Measurements from ENCODE around the gene INHBB. TPM values are rescaled to one million over a fixed set of nuclear protein-coding genes. Genes with fewer than 3 reads are reported as not detected.

Gene INHBB
- total RNA-seq, 4 donors from 2014 or later: 0.31 to 8.4 (median 3.4) TPM

DNA sequence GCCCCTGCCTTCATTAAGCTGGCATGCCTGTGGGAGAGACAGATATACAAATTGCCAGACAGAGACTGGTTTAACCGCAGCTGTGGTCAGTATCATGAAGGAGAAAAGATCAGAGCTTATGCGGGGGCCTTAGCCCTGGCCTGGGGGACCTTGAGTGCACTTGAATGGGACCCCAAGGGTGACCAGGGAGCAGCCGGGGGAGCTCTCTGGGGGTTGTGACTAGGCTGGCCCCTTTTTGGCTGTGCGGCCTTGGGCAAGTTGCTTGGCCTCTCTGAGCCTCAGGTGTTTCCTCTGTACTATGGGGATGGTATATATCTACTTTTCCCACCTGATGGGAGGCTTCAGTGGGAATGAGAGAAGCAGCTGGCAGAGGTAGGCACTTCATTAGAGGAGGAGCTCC, 35.7 kb downstream of the INHBB start:
- no peaks in the 10 kb centered on the region for H3K4me1 ChIP-seq
- ATAC-seq: no peak
- no peak for TF ChIP-seq CTCF (IDR thresholded peaks at IDR 0.05)
- TF ChIP-seq EP300 (IDR thresholded peaks at IDR 0.05): no peak
- TF ChIP-seq POLR2AphosphoS5 (IDR thresholded peaks at IDR 0.05): no peak
- no peak for TF ChIP-seq POLR2A (IDR thresholded peaks at IDR 0.05)
- no peaks in the 10 kb centered on the region for H3K9me3 ChIP-seq
- WGBS, 2 donors (ENCODE audit: low coverage in 1 of 2): no CpG with 5 or more reads among the region's 4 CpGs
- no peaks in the 10 kb centered on the region for H3K36me3 ChIP-seq
- no peak overlapping the region for H3K4me3 ChIP-seq
- H3K27ac ChIP-seq: no peak overlapping the region
- peaks cover 27% of the 10 kb centered on the region for H3K27me3 ChIP-seq

DNA sequence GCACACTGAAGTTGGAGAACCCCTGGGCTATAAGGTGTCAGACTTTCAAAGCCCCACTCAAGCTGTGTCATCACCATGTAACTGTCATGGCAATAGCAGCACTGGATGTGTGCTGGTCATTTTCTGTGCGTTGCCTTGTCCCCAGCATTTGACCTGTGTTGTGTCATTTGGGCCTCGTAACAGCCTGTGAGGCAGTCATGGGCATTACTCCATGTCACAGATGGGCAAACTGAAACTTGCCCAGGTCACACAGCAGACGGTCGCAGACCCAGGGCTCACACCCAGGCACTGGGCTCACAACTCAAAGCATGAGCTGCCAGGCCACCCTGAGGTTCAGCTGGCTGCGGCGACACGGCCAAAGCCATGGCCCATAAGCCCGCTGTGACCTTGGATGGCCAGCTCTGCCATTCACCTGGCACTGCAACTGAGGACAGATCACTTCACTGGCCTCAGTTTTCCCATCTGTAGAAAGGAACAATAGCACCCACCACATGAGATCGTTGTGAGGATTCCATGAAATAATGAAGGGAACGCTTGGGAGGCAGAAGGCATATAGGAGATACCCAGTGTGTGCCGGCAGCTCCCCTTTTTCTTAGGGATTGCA, 36.7 kb downstream of the INHBB start:
- no peak for ATAC-seq
- H3K27ac ChIP-seq: no peak overlapping the region
- H3K9me3 ChIP-seq: no peaks in the 10 kb centered on the region
- no peak overlapping the region for H3K4me3 ChIP-seq
- peaks cover 19% of the 10 kb centered on the region for H3K27me3 ChIP-seq
- H3K36me3 ChIP-seq: no peaks in the 10 kb centered on the region
- WGBS, 2 donors (ENCODE audit: low coverage in 1 of 2): 89 to 100% methylated on average over 1 to 4 of the region's 11 CpGs
- no peaks in the 10 kb centered on the region for H3K4me1 ChIP-seq
- TF ChIP-seq POLR2AphosphoS5 (IDR thresholded peaks at IDR 0.05) (no peak), EP300 (IDR thresholded peaks at IDR 0.05) (no peak), CTCF (IDR thresholded peaks at IDR 0.05) (no peak), POLR2A (IDR thresholded peaks at IDR 0.05) (no peak)

DNA sequence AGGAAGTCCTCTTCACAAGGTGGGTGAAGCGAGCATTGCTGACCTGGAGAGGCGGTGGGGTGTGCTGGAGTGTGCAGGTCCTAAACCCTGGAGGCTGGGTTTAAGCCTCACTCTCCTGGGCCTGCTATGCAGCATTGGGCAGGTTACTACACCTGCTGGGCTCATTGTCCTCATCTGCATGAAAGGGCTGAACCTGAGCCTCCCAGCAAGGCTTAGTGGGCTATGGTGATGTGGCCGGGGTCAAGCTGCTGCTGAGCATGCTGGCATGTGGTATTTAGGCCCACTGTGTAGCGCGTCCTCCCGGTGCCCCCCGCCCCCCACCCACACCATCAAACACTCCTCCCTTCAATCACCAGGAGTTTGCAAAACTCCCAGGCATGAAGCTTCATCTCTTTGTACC, 37.3 kb downstream of the INHBB start:
- WGBS, 2 donors (ENCODE audit: low coverage in 1 of 2): 100% methylated on average over 1 of the region's 7 CpGs; no CpG with 5 or more reads in 1 of the 2 donors
- TF ChIP-seq POLR2AphosphoS5 (IDR thresholded peaks at IDR 0.05) (no peak), POLR2A (IDR thresholded peaks at IDR 0.05) (no peak), CTCF (IDR thresholded peaks at IDR 0.05) (no peak), EP300 (IDR thresholded peaks at IDR 0.05) (no peak)
- Histone ChIP-seq H3K4me3 (no peak overlapping the region), H3K27ac (no peak overlapping the region), H3K9me3 (no peaks in the 10 kb centered on the region), H3K27me3 (peaks cover 14% of the 10 kb centered on the region), H3K36me3 (no peaks in the 10 kb centered on the region), H3K4me1 (no peaks in the 10 kb centered on the region)
- no peak for ATAC-seq

DNA sequence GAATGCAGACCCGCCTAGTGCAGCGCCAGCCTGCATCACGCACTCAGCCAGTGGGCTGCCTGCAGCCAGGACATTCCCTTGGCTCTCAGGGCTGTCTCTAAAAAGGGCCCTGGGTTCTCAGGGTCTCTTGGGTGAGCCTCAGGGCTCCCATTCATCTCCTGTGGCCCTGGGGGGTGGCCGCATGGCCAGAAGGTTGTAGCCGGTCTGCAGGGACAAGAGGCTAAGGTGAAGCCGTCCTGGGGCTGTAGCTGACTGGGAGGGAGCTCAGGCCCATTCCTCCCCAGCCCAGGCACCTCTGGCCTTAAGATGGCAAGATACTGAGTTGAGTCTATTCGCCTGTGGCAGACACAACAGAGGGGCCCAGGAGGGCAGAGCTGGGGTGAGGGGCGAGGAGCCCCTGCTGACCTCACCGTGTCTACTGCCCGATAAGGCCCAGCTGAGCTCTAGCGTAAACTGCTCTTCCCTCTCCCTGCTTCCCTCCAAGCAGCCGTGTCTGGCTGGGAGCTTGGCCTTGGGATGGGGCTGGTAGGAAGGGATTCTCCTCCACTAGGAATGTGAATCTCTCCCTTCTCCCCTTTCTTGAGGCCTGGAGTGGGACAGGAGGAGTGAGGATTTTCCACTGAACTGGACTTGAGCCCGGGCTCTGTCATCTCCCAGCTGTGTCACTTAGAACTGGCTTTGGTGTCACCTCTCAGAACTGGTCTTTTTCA, 37.9 kb downstream of the INHBB start:
- ATAC-seq: no peak
- H3K27ac ChIP-seq: no peak overlapping the region
- no peaks in the 10 kb centered on the region for H3K36me3 ChIP-seq
- TF ChIP-seq EP300 (IDR thresholded peaks at IDR 0.05) (no peak), CTCF (IDR thresholded peaks at IDR 0.05) (no peak), POLR2A (IDR thresholded peaks at IDR 0.05) (no peak), POLR2AphosphoS5 (IDR thresholded peaks at IDR 0.05) (no peak)
- no peak overlapping the region for H3K4me3 ChIP-seq
- peaks cover 14% of the 10 kb centered on the region for H3K27me3 ChIP-seq
- no peaks in the 10 kb centered on the region for H3K4me1 ChIP-seq
- 70 to 80% methylated on average over 1 to 2 of the region's 13 CpGs for WGBS, 2 donors (ENCODE audit: low coverage in 1 of 2)
- no peaks in the 10 kb centered on the region for H3K9me3 ChIP-seq
